Forelimb muscle (tissue), 1 donor: ENCODE results near the gene MACROH2A2. TPM values are rescaled to one million over a fixed set of nuclear protein-coding genes. Genes with fewer than 3 reads are reported as not detected.
"Not testable (repeated sequence)": the region's sequence is repeated elsewhere in the genome, so short reads cannot be mapped to it uniquely, and the experiment has no call there.

ENCODE experiments used
- DNase-seq: peaks from one replicate; pipeline ENCODE4 v3.0.0-alpha.2; 2013; ENCODE audit warnings: low read depth
- polyA plus RNA-seq: library from polyadenylated mRNA; unstranded; fragments of 120-200 nt; gene quantifications from one replicate; pipeline ENCODE4 v1.2.1, GENCODE V29; 2013; ENCODE audit not compliant: insufficient read length

MACROH2A2 gene
- polyA plus RNA-seq, 1 donor = 21.2 TPM

GRCh38 chr10:70067586-70067985 lies 14.9 kb downstream of the MACROH2A2 start:
- no peak for DNase-seq

GRCh38 chr10:70068925-70069324 lies 16.3 kb downstream of the MACROH2A2 start:
- no peak for DNase-seq

- DNase-seq = no peak
Measured at GRCh38 chr10:70069346-70069745, 16.7 kb downstream of the MACROH2A2 start.

GRCh38 chr10:70070834-70071233 lies 18.2 kb downstream of the MACROH2A2 start:
- DNase-seq = no peak

GRCh38 chr10:70074165-70074564 lies 21.5 kb downstream of the MACROH2A2 start:
- DNase-seq = no peak

GRCh38 chr10:70074971-70075370 lies 22.3 kb downstream of the MACROH2A2 start:
- no peak for DNase-seq

GRCh38 chr10:70078329-70078728 lies 25.7 kb downstream of the MACROH2A2 start:
- DNase-seq = no peak

- no peak for DNase-seq
Measured at GRCh38 chr10:70078937-70079336, 26.3 kb downstream of the MACROH2A2 start.

GRCh38 chr10:70080789-70081188 lies 28.1 kb downstream of the MACROH2A2 start:
- not testable (repeated sequence) for DNase-seq

- no peak for DNase-seq
Measured at GRCh38 chr10:70084189-70084588, 31.5 kb downstream of the MACROH2A2 start.

GRCh38 chr10:70085975-70086613 lies 33.4 kb downstream of the MACROH2A2 start:
- no peak for DNase-seq

- DNase-seq = no peak
Measured at GRCh38 chr10:70087616-70088307, 35.1 kb downstream of the MACROH2A2 start.

- DNase-seq = no peak
Measured at GRCh38 chr10:70088308-70088698, 35.7 kb downstream of the MACROH2A2 start.

- no peak for DNase-seq
Measured at GRCh38 chr10:70090013-70090412, 37.4 kb downstream of the MACROH2A2 start.

- DNase-seq = no peak
Measured at GRCh38 chr10:70090951-70091350, 38.3 kb downstream of the MACROH2A2 start.

GRCh38 chr10:70092389-70092718 lies 39.7 kb downstream of the MACROH2A2 start:
- DNase-seq = no peak

GRCh38 chr10:70093335-70093944 lies 40.8 kb downstream of the MACROH2A2 start:
- no peak for DNase-seq

GRCh38 chr10:70094250-70094649 lies 41.6 kb downstream of the MACROH2A2 start:
- no peak for DNase-seq

- no peak for DNase-seq
Measured at GRCh38 chr10:70096016-70096704, 43.5 kb downstream of the MACROH2A2 start.

GRCh38 chr10:70096705-70097420 lies 44.2 kb downstream of the MACROH2A2 start:
- DNase-seq = no peak

- DNase-seq = no peak
Measured at GRCh38 chr10:70097459-70097858, 44.8 kb downstream of the MACROH2A2 start.

- DNase-seq = no peak
Measured at GRCh38 chr10:70098271-70098670, 45.6 kb downstream of the MACROH2A2 start.
